ENCODE measurements around the gene DNAJA2. TPM values are rescaled to one million over a fixed set of nuclear protein-coding genes. Genes with fewer than 3 reads are reported as not detected.
A peak's percentile ranks its signal among the peaks of the same experiment; 100 is the strongest.

Gene DNAJA2
- total RNA-seq, 1 donor from 2014 or later: 57.1 TPM

GRCh38 chr16:46972429-46973206 is 856 bp downstream of the DNAJA2 start:
- Mint-ChIP-seq H3K36me3 (ENCODE audit: low read depth) (peaks cover 45% of the 10 kb centered on the region), H3K4me3 (peak overlapping the region; percentile 92), H3K27ac (peak overlapping the region; percentile 92), H3K4me1 (peaks cover 44% of the 10 kb centered on the region), H3K27me3 (no peaks in the 10 kb centered on the region), H3K9me3 (no peaks in the 10 kb centered on the region)
- ATAC-seq (ENCODE audit: low read depth) (peak; percentile 37), DNase-seq (peak; percentile 50)
- ChIA-PET CTCF (interaction anchor here (2.1 to 2.2 kb wide), 2 partner anchors 46 to 65 kb away, joined by 5 to 8 read pairs; no protein-coding TSS in a partner anchor), POLR2A (interaction anchor here (0.6 to 4.0 kb wide), 10 partner anchors 10 to 489 kb away, joined by 3 to 18 read pairs (median 5); partner anchors contain the start of genes GPT2 and PHKB)
- TF ChIP-seq CTCF (IDR thresholded peaks at IDR 0.05): no peak
- intact Hi-C loops (cut with micrococcal nuclease): loop anchor here (1.0 to 2.0 kb wide), 11 partner anchors 40 to 1394 kb away; partner anchors contain the start of genes GPT2, ITFG1, NETO2 and ORC6

DNA sequence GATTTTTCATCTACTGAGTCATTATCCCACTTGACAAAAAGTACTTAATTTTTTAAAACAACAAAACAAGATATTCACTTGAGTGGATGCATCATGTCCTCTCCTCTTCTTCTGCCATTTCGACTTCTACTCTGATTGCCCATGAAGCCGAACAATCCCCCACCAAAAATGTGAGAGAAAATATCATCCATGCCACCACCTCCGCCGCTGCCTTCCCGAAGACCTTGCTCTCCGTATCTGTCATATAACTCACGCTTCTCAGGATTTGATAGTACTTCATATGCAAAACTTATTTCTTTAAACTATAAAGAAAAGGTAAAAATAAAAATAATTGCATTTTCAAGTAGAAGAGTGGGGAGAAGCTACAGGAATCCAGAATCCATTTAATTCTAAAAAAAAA is 2.2 kb downstream of the DNAJA2 start:
- no peak for TF ChIP-seq CTCF (IDR thresholded peaks at IDR 0.05)
- ChIA-PET CTCF (interaction anchor here (1.2 to 2.2 kb wide), 2 partner anchors 66 to 1194 kb away, joined by 3 to 5 read pairs; no protein-coding TSS in a partner anchor), POLR2A (interaction anchor here (0.6 to 4.0 kb wide), 6 partner anchors 9 to 1609 kb away, joined by 3 to 18 read pairs (median 4); partner anchors contain the start of genes ITFG1 and PHKB)
- Mint-ChIP-seq H3K27ac (no peak overlapping the region), H3K9me3 (no peaks in the 10 kb centered on the region), H3K36me3 (ENCODE audit: low read depth) (peaks cover 59% of the 10 kb centered on the region), H3K27me3 (no peaks in the 10 kb centered on the region), H3K4me1 (peaks cover 38% of the 10 kb centered on the region), H3K4me3 (peak overlapping the region; percentile 24)
- ATAC-seq (ENCODE audit: low read depth) (no peak), DNase-seq (no peak)
- intact Hi-C loops (cut with micrococcal nuclease): no loop called here

DNA sequence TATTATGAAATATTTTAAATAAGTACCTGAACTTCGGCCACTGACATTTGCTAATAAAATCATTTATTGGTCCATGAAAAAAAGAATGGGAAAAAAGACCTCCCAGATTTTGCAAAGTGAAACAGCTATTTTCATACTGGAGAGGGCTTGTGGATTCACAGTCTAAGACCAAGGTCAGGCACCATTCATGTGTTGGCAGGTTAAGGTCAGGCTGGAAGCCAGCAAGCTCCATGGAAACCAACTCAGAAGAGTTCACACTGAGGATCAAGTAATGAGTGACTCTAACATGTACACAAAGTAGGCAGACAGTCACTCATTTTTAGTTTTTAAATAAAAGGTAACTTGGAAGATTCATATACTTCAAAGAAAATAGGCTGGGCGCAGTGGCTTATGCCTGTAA is 3.4 kb downstream of the DNAJA2 start:
- POLR2A ChIA-PET: no interaction called here
- peaks cover 71% of the 10 kb centered on the region for H3K36me3 Mint-ChIP-seq (ENCODE audit: low read depth)

DNA sequence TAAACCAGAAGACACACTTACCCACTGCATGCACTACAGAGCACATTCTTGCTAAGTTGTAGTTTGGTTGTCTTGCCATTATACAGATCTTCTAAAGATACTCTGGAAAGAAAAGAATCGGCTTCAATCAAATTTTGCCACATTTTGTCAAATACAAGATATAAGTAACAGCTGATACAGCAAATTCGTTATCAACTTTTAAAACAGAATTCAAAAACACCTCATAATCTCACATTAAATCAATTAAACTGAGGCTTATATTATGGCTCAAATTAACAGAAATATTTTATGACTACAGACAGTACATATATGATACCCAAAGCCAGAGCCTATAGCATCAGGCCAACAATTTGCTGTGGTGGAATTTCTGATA is 5.4 kb downstream of the DNAJA2 start:
- POLR2A ChIA-PET: no interaction called here
- no peak overlapping the region for H3K4me3 Mint-ChIP-seq
- H3K27me3 Mint-ChIP-seq: no peaks in the 10 kb centered on the region
- no peaks in the 10 kb centered on the region for H3K9me3 Mint-ChIP-seq
- H3K4me1 Mint-ChIP-seq: peaks cover 22% of the 10 kb centered on the region
- ATAC-seq (ENCODE audit: low read depth): no peak
- intact Hi-C loops (cut with micrococcal nuclease): no loop called here
- H3K27ac Mint-ChIP-seq: no peak overlapping the region
- no peak for TF ChIP-seq CTCF (IDR thresholded peaks at IDR 0.05)
- no peak for DNase-seq
- peaks cover 89% of the 10 kb centered on the region for H3K36me3 Mint-ChIP-seq (ENCODE audit: low read depth)
- CTCF ChIA-PET: no interaction called here

More for the DNA sequence above, 3.4 kb downstream of the DNAJA2 start:
- no peaks in the 10 kb centered on the region for H3K9me3 Mint-ChIP-seq
- H3K27me3 Mint-ChIP-seq: no peaks in the 10 kb centered on the region
- DNase-seq (no peak), ATAC-seq (ENCODE audit: low read depth) (no peak)
- no peak overlapping the region for H3K4me3 Mint-ChIP-seq
- H3K27ac Mint-ChIP-seq: peak overlapping the region; percentile 30
- peaks cover 33% of the 10 kb centered on the region for H3K4me1 Mint-ChIP-seq
- TF ChIP-seq CTCF (IDR thresholded peaks at IDR 0.05): no peak
- intact Hi-C loops (cut with micrococcal nuclease): no loop called here
- CTCF ChIA-PET: interaction anchor here (1.1 kb wide), 1 partner anchor 173 kb away, joined by 4 read pairs; the partner anchor contains the start of gene NETO2

DNA sequence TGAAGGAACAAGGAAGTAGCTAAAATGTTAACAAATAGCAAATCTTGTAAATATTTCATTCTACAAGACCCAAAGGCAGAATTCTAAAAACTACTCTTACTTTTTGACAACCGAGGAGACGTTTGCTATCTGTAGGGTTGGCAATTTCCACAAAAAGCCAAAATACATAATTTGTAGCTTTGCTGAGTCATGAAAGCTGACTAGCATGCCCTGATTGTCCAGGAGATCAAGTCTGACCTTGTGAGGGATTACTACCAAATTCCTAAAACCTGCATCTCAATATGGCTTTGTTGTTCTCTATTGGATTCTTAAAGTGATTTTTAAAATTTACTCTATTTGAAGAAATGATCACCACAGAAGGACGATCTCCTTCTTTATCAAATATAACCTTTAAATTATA is 10.8 kb downstream of the DNAJA2 start:
- POLR2A ChIA-PET: interaction anchor here (1.4 to 2.8 kb wide), 2 partner anchors 9 to 11 kb away, joined by 4 to 8 read pairs; partner anchors contain the start of gene DNAJA2
- CTCF ChIA-PET: interaction anchor here (1.0 to 1.6 kb wide), 3 partner anchors 109 to 1202 kb away, joined by 3 to 4 read pairs (median 3); no protein-coding TSS in a partner anchor
- H3K36me3 Mint-ChIP-seq (ENCODE audit: low read depth): peaks cover 91% of the 10 kb centered on the region
- no peaks in the 10 kb centered on the region for H3K9me3 Mint-ChIP-seq
- ATAC-seq (ENCODE audit: low read depth): no peak
- no peak for TF ChIP-seq CTCF (IDR thresholded peaks at IDR 0.05)
- DNase-seq: no peak
- H3K27me3 Mint-ChIP-seq: no peaks in the 10 kb centered on the region
- intact Hi-C loops (cut with micrococcal nuclease): no loop called here
- peak overlapping the region; percentile 80 for H3K27ac Mint-ChIP-seq
- H3K4me3 Mint-ChIP-seq: no peak overlapping the region
- H3K4me1 Mint-ChIP-seq: peaks cover 15% of the 10 kb centered on the region
